OCI-LY3 (cell line): Measurements from ENCODE around the gene COG8.

Experiments used
- H2AFZ ChIP-seq: fragments of 200-600, 300-600 bp; shearing (Covaris generic); 2 replicates; pipeline ENCODE4 v1.6.0; 2014; ENCODE audit warnings: antibody characterized with exemption, low read depth, low read length
- H3K27ac ChIP-seq: fragments of 200-600, 300-600 bp; sonication (generic); 2 replicates; pipeline ENCODE4 v1.5.1; 2014; ENCODE audit warnings: mild to moderate bottlenecking, low read length, moderate library complexity, mixed read lengths
- H3K27me3 ChIP-seq: fragments of 200-600, 300-600 bp; sonication (generic); 2 replicates; pipeline ENCODE4 v1.6.1; 2014; ENCODE audit warnings: low read depth, low read length, mixed read lengths
- H3K36me3 ChIP-seq: fragments of 200-600, 300-600 bp; sonication (generic); replicated peaks from 2 replicates; pipeline ENCODE3; 2014; ENCODE audit warnings: low read depth, low read length, mixed read lengths
- H3K4me1 ChIP-seq: fragments of 300-600, 200-600 bp; sonication (generic); 2 replicates; pipeline ENCODE4 v1.6.1; 2014; ENCODE audit warnings: low read length, mixed read lengths
- H3K4me2 ChIP-seq: fragments of 200-600, 300-600 bp; sonication (generic); 2 replicates; pipeline ENCODE4 v1.6.1; 2014; ENCODE audit warnings: low read length, mixed read lengths
- H3K4me3 ChIP-seq: fragments of 300-600, 200-600 bp; sonication (generic); 2 replicates; pipeline ENCODE4 v1.5.1; 2014; ENCODE audit warnings: antibody characterized with exemption, mild to moderate bottlenecking, low read length, moderate library complexity
- H3K79me2 ChIP-seq: fragments of 300-600, 200-600 bp; shearing (Covaris generic); 2 replicates; pipeline ENCODE4 v1.6.1; 2014; ENCODE audit warnings: mild to moderate bottlenecking, low read length, mixed read lengths
- H3K9ac ChIP-seq: fragments of 300-600, 200-600 bp; shearing (Covaris generic); 2 replicates; pipeline ENCODE4 v1.6.0; 2014; ENCODE audit warnings: mild to moderate bottlenecking, low read length, moderate library complexity
- H3K9me3 ChIP-seq: fragments of 200-600, 300-600 bp; shearing (Covaris generic); 2 replicates; pipeline ENCODE4 v1.6.1; 2014; ENCODE audit warnings: low read length, mixed read lengths; ENCODE audit not compliant: insufficient read depth
- H4K20me1 ChIP-seq: fragments of 200-600, 300-600 bp; sonication (generic); 2 replicates; pipeline ENCODE4 v1.6.1; 2016; ENCODE audit warnings: low read length, mixed read lengths; ENCODE audit not compliant: insufficient read depth
- CTCF ChIP-seq: fragments of 200-600, 300-600 bp; sonication (generic); IDR thresholded peaks from 2 replicates; pipeline ENCODE4 v1.5.1; 2014; ENCODE audit warnings: antibody characterized with exemption, low read length, low read depth
- EZH2phosphoT487 ChIP-seq: fragments of 200-600 bp; shearing (Covaris generic); IDR thresholded peaks from 2 replicates; pipeline ENCODE4 v1.6.1; 2018; ENCODE audit warnings: antibody characterized with exemption, mixed run types, low read depth

COG8 gene

GRCh38 chr16:69376393-69377059 lies 37.2 kb upstream of the COG8 start:
- Histone ChIP-seq H3K4me3 (no peak overlapping the region), H3K9ac (no peak overlapping the region), H3K79me2 (peaks cover 14% of the 10 kb centered on the region), H4K20me1 (no peaks in the 10 kb centered on the region), H3K36me3 (peaks cover 46% of the 10 kb centered on the region), H3K4me1 (peaks cover 5% of the 10 kb centered on the region), H3K27ac (no peak overlapping the region), H2AFZ (no peak overlapping the region), H3K4me2 (no peak overlapping the region), H3K9me3 (no peaks in the 10 kb centered on the region), H3K27me3 (no peaks in the 10 kb centered on the region)
- no peak for TF ChIP-seq CTCF

- H3K4me2 ChIP-seq = no peak overlapping the region
- no peaks in the 10 kb centered on the region for H3K9me3 ChIP-seq
- H3K9ac ChIP-seq = no peak overlapping the region
- H4K20me1 ChIP-seq = no peaks in the 10 kb centered on the region
- no peaks in the 10 kb centered on the region for H3K27me3 ChIP-seq
- no peak overlapping the region for H2AFZ ChIP-seq
- no peak for TF ChIP-seq EZH2phosphoT487
- TF ChIP-seq CTCF = no peak
- H3K27ac ChIP-seq = no peak overlapping the region
- peaks cover 52% of the 10 kb centered on the region for H3K36me3 ChIP-seq
- H3K79me2 ChIP-seq = peaks cover 5% of the 10 kb centered on the region; the same call in 1 of the 2 replicates
- H3K4me1 ChIP-seq = no peaks in the 10 kb centered on the region
- H3K4me3 ChIP-seq = no peak overlapping the region
Measured at GRCh38 chr16:69373019-69373418, 33.7 kb upstream of the COG8 start.

GRCh38 chr16:69371564-69371963 lies 32.2 kb upstream of the COG8 start:
- H3K9me3 ChIP-seq = no peaks in the 10 kb centered on the region
- no peaks in the 10 kb centered on the region for H4K20me1 ChIP-seq
- no peak overlapping the region for H2AFZ ChIP-seq
- peaks cover 59% of the 10 kb centered on the region for H3K36me3 ChIP-seq
- no peak overlapping the region for H3K9ac ChIP-seq
- H3K4me1 ChIP-seq = no peaks in the 10 kb centered on the region
- no peak overlapping the region for H3K27ac ChIP-seq
- TF ChIP-seq CTCF = no peak
- TF ChIP-seq EZH2phosphoT487 = no peak
- H3K27me3 ChIP-seq = no peaks in the 10 kb centered on the region
- peaks cover 5% of the 10 kb centered on the region; the same call in 1 of the 2 replicates for H3K79me2 ChIP-seq
- H3K4me3 ChIP-seq = no peak overlapping the region
- no peak overlapping the region for H3K4me2 ChIP-seq

- no peak overlapping the region for H3K4me3 ChIP-seq
- H3K36me3 ChIP-seq = peaks cover 69% of the 10 kb centered on the region
- H3K9ac ChIP-seq = no peak overlapping the region
- H3K4me1 ChIP-seq = no peaks in the 10 kb centered on the region
- no peak overlapping the region for H3K27ac ChIP-seq
- H3K9me3 ChIP-seq = no peaks in the 10 kb centered on the region
- H3K4me2 ChIP-seq = no peak overlapping the region
- no peaks in the 10 kb centered on the region for H3K27me3 ChIP-seq
- TF ChIP-seq CTCF (no peak), EZH2phosphoT487 (no peak)
- H2AFZ ChIP-seq = no peak overlapping the region
- no peaks in the 10 kb centered on the region for H4K20me1 ChIP-seq
- H3K79me2 ChIP-seq = peaks cover 5% of the 10 kb centered on the region; the same call in 1 of the 2 replicates
Measured at GRCh38 chr16:69368866-69369265, 29.5 kb upstream of the COG8 start.
